Right forelimb (tissue), 1 donor: ENCODE data around the gene SPRR2D.
"Not testable (repeated sequence)": the region's sequence is repeated elsewhere in the genome, so short reads cannot be mapped to it uniquely, and the experiment has no call there.

Experiments used
- DNase-seq: peaks from one replicate; pipeline ENCODE4 v3.0.0-alpha.2; 2018

Gene SPRR2D

GRCh38 chr1:153040950-153041631, at the start of gene SPRR2D:
Gene SPRR2D (minus strand): TSS chr1:153041120. CDS start chr1:153040346, 774 bp downstream.
- no peak for DNase-seq

- no peak for DNase-seq
Measured at GRCh38 chr1:153087652-153088051, 46.7 kb upstream of the SPRR2D start.

GRCh38 chr1:153081736-153082135, 40.8 kb upstream of the SPRR2D start:
- no peak for DNase-seq

- DNase-seq, result no peak
Measured at GRCh38 chr1:153072806-153073726, 32.1 kb upstream of the SPRR2D start.

GRCh38 chr1:153071511-153071910, 30.6 kb upstream of the SPRR2D start, which contains the start of gene SPRR2B:
Gene SPRR2B (minus strand): TSS chr1:153071611. CDS start chr1:153070839, 772 bp downstream.
- DNase-seq, result no peak

- no peak for DNase-seq
Measured at GRCh38 chr1:153070243-153070642, 29.3 kb upstream of the SPRR2D start.

- no peak for DNase-seq
Measured at GRCh38 chr1:153058826-153059784, 18.2 kb upstream of the SPRR2D start.

GRCh38 chr1:153058154-153058553, 17.2 kb upstream of the SPRR2D start:
- DNase-seq, result no peak

GRCh38 chr1:153057375-153057774, 16.5 kb upstream of the SPRR2D start, which contains the start of gene SPRR2A:
Gene SPRR2A (minus strand): TSS chr1:153057512. CDS start chr1:153056735, 777 bp downstream.
- no peak for DNase-seq

- not testable (repeated sequence) for DNase-seq
Measured at GRCh38 chr1:153056111-153056510, 15.2 kb upstream of the SPRR2D start.

GRCh38 chr1:153049211-153049610, 8.3 kb upstream of the SPRR2D start:
- DNase-seq, result no peak

GRCh38 chr1:153035211-153035610, 5.7 kb downstream of the SPRR2D start:
- no peak for DNase-seq

- no peak for DNase-seq
Measured at GRCh38 chr1:153032677-153033308, 8.1 kb downstream of the SPRR2D start.

- no peak for DNase-seq
Measured at GRCh38 chr1:153032073-153032472, 8.8 kb downstream of the SPRR2D start.

GRCh38 chr1:153030895-153031294, 10.0 kb downstream of the SPRR2D start, which contains the start of gene SPRR1B:
Gene SPRR1B (plus strand): TSS chr1:153031203. CDS start chr1:153032346, 1,143 bp downstream.
- no peak for DNase-seq

GRCh38 chr1:153028766-153029165, 12.2 kb downstream of the SPRR2D start:
- no peak for DNase-seq

- no peak for DNase-seq
Measured at GRCh38 chr1:153025797-153026196, 15.1 kb downstream of the SPRR2D start.

- DNase-seq, result no peak
Measured at GRCh38 chr1:153024413-153024812, 16.5 kb downstream of the SPRR2D start.

GRCh38 chr1:153023109-153023508, 17.8 kb downstream of the SPRR2D start:
- DNase-seq, result no peak

- DNase-seq, result not testable (repeated sequence)
Measured at GRCh38 chr1:153022340-153022739, 18.6 kb downstream of the SPRR2D start.

GRCh38 chr1:153021829-153022228, 19.1 kb downstream of the SPRR2D start:
- DNase-seq, result not testable (repeated sequence)

GRCh38 chr1:153011235-153011758, 29.6 kb downstream of the SPRR2D start:
- not testable (repeated sequence) for DNase-seq
